Measurements from ENCODE around the gene TMEM43.

DNA sequence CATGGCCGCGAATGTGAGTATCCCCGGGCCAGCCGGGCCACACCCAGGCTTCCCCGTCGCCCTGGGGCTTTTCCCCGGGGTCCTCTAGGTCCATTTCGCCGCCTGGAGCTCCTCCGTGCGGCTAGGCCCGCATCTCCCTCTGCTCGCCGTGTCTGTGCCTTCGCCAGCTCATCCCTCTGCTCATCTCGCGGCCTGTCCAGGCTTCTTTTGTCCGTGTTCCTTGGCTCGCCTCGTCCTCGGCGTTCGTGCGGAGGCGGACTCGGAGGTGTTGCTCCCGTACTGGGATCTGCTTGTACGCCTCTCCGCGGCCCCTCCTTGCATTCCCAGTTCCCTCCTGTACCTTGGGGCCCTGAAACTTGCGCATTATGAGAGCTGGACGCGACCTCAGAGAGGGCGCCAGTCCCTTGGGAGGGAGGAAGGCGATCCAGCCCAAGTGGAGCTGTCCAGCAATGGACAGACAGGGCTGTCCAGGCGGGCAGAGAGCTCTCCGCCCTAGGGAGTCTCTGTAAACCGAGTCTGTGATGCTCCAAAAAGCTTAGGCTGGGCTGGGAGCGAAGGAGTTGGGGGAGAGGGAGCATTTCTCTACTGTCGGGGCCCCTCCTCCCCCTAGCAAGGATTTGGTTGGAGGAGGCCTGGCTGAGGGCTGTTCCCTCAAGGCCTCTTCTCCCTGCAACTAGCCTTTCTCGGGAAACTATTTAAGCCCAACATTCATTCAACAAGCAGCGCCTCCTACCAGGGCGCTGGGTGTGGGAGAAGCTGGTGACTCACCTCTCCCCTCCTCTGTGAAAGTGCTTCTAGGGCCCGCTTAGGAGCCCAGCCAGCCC, 553 bp downstream of the TMEM43 start:
- TF ChIP-seq, protein P1, sequence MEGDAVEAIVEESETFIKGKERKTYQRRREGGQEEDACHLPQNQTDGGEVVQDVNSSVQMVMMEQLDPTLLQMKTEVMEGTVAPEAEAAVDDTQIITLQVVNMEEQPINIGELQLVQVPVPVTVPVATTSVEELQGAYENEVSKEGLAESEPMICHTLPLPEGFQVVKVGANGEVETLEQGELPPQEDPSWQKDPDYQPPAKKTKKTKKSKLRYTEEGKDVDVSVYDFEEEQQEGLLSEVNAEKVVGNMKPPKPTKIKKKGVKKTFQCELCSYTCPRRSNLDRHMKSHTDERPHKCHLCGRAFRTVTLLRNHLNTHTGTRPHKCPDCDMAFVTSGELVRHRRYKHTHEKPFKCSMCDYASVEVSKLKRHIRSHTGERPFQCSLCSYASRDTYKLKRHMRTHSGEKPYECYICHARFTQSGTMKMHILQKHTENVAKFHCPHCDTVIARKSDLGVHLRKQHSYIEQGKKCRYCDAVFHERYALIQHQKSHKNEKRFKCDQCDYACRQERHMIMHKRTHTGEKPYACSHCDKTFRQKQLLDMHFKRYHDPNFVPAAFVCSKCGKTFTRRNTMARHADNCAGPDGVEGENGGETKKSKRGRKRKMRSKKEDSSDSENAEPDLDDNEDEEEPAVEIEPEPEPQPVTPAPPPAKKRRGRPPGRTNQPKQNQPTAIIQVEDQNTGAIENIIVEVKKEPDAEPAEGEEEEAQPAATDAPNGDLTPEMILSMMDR (IDR thresholded peaks at IDR 0.05; ENCODE audit: poor library complexity) = peak; percentile 14
- TF ChIP-seq EZH2 (IDR thresholded peaks at IDR 0.05; ENCODE audit: borderline replicate concordance) = no peak

All from hepatocyte (in vitro differentiated cells).